ENCODE results near the gene ZNF845.
A peak's percentile ranks its signal among the peaks of the same experiment; 100 is the strongest.
"Not testable (repeated sequence)": the region's sequence is repeated elsewhere in the genome, so short reads cannot be mapped to it uniquely, and the experiment has no call there.

Gene ZNF845

DNA sequence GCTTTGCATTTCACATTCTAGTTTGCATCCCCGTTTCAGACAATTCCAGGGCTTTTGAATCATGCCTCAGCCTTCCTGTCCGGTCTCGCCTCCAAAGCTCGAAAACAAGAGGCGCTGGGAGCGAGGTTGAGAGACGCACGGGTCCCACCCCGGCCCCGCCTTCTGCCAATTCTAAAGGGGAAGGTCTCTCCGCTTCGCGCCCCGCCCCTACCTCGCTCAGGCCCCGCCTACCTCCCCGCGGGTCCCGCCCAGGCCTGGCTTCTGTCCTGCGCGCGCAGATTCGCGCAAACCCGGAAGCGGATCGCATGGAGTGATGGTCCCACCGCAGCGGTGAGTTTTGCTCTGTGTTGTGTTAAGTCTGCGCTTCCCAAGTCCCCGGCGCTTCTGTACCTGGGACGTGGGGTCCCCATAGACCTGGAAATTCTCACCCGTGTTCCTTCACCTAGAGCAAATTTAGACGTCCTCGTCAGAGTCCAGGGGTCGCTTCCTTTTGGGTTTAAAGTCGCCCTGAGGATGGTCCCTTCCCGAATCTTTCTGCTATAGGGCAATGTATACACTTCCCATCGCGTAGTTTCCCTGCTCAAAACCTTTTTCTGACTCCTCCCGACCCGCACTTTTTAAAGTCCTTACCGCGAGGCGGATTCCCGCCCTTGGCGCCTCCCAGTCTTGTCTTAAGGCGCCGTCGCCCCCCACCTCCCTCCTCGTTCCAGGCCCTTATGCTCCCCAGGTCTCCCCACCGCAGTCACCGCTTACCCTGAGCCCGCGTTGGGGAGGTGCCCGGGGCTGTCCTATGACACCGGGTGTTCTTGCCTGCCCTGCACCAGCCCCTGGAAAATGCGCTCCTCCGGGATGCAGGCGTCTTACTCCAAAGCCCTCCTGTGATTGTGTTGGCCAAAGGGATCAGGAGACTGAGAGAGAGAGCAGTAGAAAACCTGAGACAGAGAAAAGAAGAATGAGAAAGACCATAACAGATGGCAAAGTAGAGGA, at the start of gene ZNF845:
Gene ZNF845 (plus strand): TSS at position 287 of the 987 bp plus-strand sequence. CDS start 7,559 bp downstream, outside the sequence.
- peak within 1 kb of the TSS; percentile 73 for H3K27ac ChIP-seq
- TF ChIP-seq, protein P1, sequence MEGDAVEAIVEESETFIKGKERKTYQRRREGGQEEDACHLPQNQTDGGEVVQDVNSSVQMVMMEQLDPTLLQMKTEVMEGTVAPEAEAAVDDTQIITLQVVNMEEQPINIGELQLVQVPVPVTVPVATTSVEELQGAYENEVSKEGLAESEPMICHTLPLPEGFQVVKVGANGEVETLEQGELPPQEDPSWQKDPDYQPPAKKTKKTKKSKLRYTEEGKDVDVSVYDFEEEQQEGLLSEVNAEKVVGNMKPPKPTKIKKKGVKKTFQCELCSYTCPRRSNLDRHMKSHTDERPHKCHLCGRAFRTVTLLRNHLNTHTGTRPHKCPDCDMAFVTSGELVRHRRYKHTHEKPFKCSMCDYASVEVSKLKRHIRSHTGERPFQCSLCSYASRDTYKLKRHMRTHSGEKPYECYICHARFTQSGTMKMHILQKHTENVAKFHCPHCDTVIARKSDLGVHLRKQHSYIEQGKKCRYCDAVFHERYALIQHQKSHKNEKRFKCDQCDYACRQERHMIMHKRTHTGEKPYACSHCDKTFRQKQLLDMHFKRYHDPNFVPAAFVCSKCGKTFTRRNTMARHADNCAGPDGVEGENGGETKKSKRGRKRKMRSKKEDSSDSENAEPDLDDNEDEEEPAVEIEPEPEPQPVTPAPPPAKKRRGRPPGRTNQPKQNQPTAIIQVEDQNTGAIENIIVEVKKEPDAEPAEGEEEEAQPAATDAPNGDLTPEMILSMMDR (conservative IDR thresholded peaks at IDR 0.05) = no peak
- no peak for TF ChIP-seq ZFX (IDR thresholded peaks at IDR 0.05)

DNA sequence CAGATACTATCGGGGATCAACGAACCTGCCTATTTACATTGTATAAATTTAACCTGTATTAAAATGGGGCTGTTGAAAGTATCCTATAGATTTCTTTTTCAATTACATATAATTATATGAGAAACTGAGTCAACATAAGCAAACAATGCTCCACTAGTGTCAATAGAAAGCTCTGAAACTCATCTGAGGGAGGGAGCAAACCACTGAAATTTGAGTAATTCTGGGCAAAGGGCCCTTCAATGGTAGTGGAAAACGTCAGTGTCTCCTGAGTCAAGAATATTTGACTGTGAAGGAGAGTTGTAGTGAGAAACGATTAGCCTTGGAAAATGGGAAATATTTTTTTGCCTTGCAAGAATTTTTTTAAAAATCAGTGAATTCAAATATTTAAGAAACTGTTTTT, 48.5 kb upstream of the ZNF845 start:
- no peak for TF ChIP-seq ZFX (IDR thresholded peaks at IDR 0.05)
- TF ChIP-seq, protein P1 (conservative IDR thresholded peaks at IDR 0.05) = no peak
- no peak overlapping the region for H3K27ac ChIP-seq

DNA sequence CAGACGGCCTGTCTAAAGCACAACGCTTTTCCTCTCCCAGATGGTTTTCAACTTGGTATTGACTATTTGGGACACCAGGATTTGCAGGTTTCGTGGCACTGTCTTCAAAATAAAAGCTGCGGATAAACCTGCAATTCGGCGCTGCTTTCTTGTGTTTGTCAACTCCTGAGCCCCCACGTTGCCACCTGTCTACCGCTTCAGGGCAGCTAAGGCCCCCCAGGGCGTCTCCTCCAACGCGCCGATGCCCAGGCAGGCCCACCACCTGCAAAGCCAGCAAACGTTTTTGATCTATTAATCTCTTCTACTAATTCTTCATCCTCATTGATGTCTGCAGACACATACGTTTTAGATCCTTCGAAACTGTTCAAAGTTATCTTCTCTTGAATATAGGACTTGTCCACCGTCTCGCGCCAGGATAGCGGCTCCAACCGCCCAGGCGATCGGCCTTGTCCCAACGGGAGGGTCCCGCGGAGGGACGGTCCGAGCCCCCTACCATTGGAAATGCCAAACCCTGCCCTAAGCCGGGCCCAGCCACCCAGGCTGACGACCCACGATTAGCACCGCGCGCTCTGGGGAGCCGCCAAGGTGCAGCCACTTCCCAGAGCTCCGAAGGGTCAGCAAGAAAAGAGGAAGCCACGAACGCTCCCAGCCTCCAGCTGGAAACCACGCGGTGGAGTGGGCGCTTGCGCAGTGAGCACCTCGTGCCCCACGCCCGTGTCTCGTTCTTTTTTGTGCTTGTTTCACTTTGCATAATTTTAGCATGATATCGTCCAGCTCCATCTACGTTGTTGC, 42.6 kb upstream of the ZNF845 start:
- TF ChIP-seq ZFX (IDR thresholded peaks at IDR 0.05) = no peak
- TF ChIP-seq, protein P1 (conservative IDR thresholded peaks at IDR 0.05) = no peak
- no peak overlapping the region for H3K27ac ChIP-seq

DNA sequence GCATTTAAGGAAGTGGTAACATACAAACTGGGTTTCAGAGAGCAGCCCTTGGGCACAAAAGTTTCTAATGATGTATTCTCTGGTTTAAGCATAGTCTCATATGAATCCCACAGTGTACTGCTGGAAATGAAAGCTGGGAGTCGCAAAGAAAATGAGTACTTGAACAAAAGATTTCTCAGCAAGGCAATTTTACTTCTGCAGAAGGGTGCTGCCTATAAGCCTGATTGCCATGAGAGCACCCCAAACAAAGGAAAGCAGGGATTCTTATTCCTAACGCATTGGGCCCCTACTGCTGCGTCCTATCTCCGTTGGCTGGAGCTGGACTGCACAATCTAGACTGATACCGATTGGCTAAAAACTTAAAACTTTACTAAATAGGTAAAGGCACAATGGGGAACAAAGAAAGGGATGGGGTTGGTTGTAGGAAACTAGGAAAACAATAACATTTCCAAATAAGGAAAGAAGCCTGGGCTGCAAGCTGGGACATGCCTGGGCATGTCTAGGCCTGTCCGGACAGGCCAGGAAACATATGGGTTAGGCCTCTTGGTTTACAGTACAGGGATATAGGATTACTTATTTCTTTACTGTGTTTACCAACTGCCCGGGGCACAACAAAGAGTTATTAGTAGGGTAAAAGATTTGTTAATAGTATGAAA, 38.6 kb upstream of the ZNF845 start:
- H3K27ac ChIP-seq = no peak overlapping the region
- TF ChIP-seq, protein P1 (conservative IDR thresholded peaks at IDR 0.05) = no peak
- no peak for TF ChIP-seq ZFX (IDR thresholded peaks at IDR 0.05)

DNA sequence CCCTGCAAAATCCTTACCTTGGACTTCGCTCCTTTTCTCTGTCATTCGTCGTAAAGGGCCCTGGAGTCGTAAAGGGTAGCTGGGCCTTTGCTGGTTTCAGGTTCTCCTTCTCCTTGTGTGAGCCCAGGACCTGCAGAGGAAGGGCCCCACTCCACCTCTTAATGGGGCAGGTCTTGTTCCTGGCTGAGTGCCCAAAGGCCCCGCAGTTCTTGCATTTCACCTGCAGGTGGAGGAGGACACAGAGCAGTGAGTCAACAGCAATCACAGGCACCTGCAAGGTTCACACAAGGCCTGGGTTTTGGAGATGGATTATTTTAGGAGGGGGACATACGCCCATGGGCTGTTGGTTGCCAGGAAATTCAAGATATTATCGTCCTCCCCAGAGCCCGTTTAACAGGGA, 32.2 kb upstream of the ZNF845 start:
- not testable (repeated sequence) for H3K27ac ChIP-seq

DNA sequence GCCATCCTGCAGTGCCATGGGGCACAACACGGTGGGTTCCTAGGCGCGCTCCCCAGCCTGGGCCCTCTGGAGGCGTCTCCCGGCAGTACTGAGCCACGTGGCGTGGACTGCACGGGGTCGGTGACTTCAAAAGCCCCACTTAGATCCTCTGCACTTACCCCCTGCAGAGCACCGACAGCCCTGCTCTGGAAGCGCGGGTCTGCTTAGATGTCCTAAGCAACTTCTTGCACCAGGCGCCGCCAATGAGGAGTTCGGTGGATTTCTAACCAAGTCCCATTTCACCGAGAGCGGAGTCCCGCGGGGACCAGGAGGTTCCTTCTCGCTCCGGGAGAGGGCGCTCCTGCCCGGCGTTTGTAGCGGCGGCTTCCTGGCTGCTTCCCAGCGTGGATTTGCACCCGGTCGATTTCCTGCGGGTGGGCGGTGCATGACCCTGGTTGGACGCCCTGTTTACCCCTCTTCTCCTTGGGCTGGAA, 25.2 kb upstream of the ZNF845 start:
- no peak overlapping the region for H3K27ac ChIP-seq
- TF ChIP-seq ZFX (IDR thresholded peaks at IDR 0.05) = no peak
- TF ChIP-seq, protein P1 (conservative IDR thresholded peaks at IDR 0.05) = peak; percentile 75

DNA sequence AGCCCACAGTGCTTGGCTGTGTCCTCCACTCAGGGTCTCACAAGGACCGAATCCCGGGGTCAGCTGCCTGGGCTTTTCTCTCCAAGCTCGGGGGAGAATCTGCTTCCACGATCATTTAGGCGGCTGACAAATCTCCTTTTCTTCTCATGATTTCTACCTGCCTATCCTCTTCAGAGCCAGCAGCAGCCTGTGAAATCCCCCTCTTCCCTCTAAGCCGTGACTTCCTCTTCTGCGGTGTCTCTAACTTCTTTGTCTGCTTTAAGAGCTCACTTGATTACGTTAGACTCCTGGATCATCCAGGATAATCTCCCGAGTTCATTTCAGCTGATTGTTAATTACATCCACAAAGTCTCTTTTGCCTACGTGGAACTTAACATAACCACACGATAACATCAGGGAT, 22.5 kb upstream of the ZNF845 start:
- TF ChIP-seq ZFX (IDR thresholded peaks at IDR 0.05) = no peak
- TF ChIP-seq, protein P1 (conservative IDR thresholded peaks at IDR 0.05) = no peak
- H3K27ac ChIP-seq = no peak overlapping the region

All from C4-2B (cell line).